TTC549 (cell line): ENCODE measurements around the gene GLDC.
"Not testable (repeated sequence)": the region's sequence is repeated elsewhere in the genome, so short reads cannot be mapped to it uniquely, and the experiment has no call there.

Experiments
- FAIRE-seq: peaks from 2 replicates; lab custom pipeline; 2012; peaks lifted over from hg19 to GRCh38; lab: Jason Lieb, UNC

The GLDC gene

DNA sequence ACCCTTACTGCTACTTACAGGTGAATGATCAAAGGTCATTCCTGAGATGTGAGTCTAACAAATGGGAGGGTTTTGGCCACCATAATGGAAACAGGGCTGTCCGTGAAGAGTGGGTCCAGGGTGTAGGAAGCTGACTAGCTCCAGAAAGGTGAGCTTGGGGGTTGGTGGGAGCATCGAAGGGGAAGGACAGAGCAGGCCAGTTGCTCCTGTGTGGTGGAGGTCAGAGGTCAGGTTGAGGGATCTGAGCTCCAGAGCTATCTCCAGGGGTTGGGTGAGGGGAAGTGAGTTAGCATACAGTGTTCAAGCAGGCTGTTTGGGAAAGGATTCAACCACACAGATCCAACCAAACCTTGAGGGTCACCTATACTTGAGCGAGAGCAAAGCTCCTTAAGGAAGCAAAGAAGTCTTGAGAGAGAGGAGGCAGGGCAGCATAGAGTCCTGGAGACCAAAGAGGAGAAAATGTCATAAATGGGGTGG lies 18.7 kb upstream of the GLDC start:
- no peak for FAIRE-seq

DNA sequence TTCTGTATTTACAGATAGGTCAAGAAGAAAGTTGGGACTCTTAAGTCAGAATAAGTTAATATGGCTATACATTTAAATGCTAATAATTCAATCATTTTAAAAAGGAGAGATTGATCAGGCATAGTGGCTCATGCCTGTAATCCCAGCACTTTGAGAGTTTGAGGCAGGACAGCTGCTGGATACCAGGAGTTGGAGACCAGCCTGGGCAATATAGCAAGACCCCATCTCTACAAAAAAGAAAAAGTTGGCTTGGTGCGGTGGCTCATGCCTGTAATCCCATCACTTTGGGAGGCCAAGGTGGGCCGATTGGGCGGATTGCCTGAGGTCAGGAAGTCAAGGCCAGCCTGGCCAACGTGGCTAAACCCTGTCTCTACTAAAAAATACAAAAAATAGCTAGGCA lies 15.0 kb upstream of the GLDC start:
- no peak for FAIRE-seq

DNA sequence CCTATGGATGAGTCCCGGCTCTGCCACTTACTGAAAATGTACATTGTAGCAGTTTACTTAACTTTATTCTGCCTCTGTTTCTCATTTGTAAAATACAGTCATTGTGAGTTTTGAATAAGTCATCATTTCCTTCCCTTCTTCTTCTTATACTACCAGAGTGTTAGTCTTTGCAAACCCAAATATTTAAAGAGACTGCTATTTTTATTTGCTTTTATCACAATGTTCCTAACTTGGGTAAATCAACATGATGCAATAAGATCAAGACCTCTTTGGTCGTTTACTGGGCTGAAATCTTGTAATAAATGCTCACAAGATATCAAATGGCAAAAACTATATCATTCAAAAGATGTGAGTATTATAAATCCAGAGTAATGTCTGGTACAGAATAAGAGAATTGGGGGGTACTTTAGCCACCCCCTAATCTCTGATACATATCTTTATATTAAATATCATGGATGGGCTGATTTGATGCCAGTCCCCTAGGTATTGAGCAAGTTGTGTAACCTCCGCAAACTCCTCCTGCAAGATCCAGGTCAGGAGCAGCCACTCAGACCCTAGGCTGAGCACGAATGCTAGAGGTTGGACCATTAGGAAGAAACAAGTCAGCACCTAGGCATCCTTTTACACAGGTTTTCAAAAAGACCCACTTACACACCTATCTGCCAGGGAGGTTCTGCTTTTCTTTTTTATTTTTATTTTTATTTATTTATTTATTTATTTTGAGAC lies 13.3 kb upstream of the GLDC start:
- no peak for FAIRE-seq

DNA sequence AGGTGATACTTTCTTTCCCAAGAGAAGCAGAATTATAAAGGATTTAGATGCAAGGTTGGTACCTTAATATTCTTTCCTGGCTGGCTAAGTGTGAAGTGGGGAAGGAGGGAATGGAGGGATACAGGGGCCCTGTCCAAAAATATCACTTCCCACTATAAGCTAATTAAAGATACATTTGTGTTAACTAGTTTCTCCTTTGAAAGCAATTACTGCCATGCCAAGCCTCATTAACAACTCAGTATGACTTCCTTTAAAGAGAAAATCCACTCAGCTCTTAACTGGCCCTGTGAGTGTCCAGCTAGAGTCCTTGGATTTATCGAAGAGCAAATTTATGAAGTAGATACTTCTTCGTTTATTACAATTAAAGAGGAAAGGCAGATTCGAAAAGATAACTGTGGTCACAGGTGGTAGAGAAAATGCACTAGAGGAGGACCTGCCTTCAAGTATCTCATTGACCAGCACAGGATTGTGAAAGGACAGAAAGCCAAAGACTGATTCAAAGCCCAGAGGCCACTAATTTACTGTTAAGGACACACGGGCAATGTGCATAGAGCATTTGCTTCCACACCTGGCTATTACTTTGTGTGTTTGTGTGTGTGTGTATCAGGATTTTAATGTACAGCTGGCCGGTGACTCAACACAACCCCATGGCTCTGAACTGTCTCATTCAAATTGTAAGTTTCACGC lies 11.2 kb upstream of the GLDC start:
- no peak for FAIRE-seq

DNA sequence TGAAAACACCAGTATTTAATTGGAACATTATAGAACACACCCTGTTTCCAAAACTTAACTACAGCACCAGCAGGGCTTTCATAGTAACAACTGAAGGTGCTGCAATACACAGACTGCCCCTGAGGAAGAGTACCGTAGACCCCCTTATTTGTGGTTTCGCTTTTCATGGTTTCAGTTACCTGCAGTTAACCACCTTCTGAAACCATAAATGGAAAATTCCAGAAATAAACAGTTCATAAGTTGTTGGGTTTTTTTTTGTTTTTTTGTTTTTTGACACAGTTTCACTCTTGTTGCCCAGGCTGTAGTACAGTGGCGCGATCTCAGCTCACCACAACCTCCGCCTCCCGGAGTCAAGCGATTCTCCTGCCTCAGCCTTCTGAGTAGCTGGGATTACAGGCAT lies 9.5 kb upstream of the GLDC start:
- FAIRE-seq, result no peak

DNA sequence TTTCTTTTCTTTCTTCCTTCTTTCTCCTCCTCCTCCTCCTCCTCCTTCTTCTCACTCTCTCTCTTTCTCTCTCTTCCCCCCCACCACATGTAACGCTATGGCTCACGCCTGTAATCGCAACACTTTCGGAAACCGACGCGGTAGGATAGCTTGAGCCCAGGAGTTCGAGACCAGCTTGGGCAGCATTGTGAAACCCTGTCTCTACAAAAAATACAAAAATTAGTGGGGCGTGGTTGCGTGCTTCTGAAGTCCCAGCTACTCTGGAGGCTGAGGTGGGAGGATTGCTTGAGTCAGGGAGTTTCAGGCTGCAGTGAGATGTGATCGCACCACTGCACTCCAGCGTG lies 736 bp upstream of the GLDC start:
- no peak for FAIRE-seq

DNA sequence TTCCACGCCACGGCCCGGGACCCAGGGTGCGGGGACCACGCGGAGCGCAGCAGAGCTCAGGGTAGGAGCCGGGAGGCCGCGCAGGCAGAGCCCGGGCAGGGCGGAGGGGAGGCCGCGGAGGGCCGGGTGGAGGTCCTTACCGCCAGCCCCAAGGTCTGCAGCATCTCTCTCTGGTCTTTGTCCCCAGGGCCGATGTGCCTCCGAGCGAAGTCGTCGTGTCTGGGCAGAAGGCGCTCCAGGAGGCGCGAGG lies 499 bp downstream of the GLDC start:
- not testable (repeated sequence) for FAIRE-seq

DNA sequence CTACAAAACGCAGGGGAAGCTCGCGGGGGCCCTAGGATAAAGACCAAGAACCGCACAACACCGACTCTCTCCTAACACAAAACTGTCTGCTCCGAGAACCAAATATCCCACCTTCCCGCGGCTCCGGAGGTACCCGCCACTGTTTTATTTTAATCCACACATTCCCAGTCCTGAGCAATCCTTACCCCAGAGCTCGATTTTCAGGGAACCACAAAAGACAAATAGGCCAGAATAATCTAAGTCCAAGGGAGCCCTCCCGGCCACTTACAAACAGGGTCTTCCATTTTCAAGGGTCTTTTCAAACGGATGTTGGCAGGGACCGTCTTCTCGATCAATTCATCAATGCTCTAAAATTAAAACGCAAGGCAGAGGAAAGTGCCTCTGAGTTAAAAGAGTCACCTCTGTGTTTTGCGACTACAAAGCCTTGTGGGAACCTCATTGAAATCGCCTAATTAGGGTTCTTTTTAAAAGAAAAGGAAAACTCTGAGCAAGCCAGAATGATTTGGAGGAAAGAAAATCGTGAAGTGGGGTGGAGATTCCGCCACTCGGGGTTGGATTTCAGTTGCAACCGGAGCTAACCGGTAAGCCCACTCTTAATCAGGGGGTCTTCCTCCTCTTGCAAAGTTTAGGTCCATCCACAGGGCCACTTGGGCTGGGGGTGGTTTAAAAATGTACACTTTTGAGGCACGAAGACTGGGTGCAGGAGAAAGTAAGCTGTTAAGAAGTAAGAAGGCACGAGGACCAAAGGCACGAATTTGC lies 1.0 kb downstream of the GLDC start:
- no peak for FAIRE-seq

DNA sequence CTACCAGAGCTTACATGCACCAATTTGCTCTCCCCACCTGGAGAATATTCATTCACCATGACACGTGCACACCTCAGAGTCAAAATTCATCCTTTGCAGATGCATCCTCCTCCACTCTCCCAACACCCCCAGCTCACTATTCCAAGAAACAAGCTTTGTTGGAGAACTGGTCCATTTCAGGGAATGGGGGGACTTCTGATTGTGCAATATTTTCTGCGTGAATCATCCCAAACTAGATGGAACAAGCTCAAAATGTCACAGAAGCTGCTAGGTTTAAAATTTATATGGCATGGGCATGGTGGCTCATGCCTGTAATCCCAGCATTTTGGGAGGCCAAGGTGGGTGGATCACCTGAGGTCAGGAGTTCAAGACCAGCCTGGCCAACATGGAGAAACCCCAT lies 3.6 kb downstream of the GLDC start:
- FAIRE-seq, result no peak

DNA sequence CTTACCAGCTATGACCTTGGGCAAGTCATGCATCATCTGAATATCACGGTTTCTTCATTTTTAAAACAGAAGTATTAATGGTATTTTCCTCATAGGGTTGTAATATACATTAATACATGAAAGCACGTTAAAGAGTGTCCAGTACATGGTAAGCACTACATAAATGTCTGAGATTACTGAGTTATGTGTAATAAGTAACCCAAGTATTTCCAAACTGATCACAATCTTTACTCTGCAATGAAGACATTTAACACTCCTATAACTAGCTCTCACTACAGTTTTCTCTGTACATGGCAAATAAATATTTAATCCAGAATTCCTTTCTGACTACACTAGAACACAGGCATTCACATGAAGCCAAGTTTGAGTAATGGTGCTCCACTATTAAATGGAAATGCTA lies 4.0 kb downstream of the GLDC start:
- no peak for FAIRE-seq

DNA sequence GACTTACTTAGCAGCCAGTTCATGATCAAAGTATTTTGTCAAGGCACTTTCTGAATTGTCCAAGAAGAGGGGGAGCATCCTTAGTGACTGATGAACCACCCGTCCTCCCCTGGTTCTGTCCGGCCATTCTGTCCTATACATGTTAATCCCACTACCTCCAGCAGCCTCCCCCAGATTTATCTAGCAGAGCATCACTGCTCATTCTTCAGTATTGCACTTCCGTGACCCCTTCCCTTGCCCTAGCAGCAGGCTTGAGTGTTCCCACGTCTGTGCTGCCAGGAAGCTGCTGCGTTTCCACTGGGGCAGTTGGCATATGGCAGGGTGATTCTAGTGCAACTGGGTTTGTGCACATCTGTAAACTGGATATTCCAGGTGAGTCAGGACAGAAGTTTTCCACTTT lies 4.5 kb downstream of the GLDC start:
- FAIRE-seq, result no peak

DNA sequence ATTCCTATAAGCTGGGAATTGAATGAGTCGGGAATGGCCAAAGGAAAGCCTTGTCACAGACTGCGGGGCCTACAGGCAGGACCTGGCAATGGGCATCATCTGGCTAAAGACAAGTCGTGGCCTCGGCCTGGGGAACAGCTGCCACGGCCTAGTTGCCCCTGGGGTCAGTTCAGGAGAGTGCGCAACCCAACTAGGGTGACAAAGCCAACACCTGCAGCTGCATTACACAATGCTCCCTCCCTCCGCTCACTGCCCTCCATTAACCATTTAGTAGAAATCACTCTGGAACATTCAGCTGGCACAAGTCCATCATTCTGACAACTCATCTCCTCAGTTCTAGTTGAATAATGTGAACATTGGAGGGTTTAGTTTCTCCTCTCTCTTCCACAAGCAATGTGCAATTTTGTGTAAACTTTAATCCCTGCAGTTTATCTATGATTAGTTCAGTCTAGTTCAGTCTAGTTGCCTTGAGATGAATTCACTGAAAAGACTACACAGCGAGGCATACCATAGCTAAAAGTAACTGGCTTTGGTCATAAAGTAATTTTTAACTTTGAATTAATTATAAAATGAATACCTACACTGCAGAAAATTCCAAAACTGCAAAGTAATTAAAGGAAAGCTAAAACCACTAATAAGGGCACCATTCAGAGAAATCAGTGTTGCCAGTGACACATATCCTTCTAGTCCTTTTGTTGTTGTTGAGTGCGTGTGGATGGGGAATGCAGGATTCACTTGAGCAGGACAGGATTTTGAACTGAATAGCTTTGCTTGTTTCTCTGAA lies 5.1 kb downstream of the GLDC start:
- no peak for FAIRE-seq

DNA sequence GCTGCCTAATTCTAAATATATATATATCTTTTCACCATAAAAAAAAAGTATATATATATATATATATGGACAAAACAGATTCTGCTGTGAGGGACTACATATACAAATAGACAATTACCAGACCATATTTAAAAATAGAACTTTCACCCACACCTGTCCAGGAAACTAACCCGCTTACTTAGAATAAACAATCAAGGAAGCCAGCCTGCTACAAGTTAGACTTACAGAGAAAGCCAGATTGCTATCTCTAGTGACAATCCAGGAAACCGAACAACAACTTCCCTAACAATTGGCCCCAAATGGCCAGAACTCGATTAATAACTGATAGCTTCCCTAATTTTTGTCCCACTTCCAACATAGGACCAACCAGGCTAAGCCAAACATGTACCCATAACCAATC lies 5.9 kb downstream of the GLDC start:
- FAIRE-seq, result no peak

DNA sequence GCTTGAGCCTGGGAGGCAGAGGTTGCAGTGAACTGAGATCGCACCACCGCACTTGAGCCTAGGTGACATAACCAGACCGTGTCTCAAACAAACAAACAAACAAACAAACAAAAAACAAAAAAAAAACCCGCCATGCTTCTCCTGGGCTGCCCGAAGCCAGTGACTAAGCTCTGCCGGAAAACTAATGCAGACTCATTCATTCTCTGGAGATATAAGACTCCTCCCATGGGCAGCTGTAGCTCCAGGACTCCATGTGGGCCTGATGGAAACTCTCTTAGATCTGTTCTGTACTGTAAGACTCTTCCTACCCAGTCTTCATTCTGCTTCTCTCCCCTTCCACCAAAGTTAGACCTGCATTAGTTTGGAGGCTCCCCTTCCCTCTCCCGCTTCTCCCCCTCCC lies 11.1 kb downstream of the GLDC start:
- FAIRE-seq, result no peak

DNA sequence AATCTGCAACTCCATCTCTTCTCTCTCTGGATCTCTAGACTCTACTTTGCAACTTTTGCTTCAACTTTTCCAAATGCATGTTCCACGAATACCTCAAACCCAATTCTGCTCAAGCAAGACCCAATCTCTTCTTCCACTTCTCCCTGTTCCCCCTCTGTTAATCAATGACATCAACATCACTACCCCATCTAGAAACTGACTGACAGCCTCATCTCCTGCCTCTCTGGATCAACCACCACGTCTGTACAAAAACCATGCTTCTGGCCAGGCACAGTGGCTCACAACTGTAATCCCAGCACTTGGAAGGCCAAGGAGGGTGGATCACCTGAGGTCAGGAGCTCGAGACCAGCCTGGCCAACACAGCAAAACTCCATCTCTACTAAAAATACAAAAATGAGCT lies 12.2 kb downstream of the GLDC start:
- FAIRE-seq, result no peak

DNA sequence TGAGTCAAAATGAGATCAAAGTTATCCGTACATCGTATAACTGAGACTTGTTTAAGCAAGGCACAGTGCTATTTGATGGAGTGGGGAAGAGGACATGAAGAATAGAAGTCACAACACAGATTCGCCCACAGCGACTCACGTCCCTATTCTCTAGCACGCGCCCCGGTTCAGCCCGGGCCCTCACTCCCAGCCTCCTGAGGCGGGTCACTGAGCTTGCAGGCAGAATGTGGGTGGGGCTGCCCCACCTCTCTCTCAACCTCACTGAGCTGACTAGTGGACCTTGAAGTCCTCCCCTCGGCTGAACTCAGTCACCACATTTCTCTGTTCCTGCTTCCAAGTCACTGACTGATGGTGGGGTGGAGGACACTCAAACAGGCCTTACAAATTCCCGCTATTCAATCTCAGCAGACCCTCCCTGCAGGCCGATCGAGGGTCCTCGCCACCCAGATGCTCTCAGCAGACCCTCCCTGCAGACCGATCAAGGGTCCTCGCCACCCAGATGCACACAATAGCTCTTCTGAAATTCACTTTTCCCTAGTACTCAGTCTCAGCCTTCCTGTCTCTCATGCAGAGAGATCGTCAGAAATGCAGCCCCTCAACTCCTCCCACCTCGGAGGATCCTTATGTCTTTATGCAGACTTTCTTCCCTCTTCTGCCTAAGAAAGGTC lies 12.9 kb downstream of the GLDC start:
- FAIRE-seq, result no peak

DNA sequence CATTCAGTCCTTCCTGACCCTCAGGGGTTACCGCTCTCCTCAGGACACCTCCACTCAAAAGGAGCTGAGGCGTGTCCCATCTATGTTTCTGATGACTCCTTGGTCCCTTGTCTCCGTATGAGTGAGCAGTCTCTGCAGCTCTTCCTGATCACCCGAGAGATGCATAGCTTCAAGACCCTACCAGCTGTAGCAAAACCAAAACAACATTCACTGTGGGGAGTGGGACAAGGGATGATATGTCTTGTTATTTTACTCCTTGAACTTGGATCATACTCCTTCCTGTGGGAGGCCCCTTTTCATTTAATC lies 14.4 kb downstream of the GLDC start:
- no peak for FAIRE-seq

DNA sequence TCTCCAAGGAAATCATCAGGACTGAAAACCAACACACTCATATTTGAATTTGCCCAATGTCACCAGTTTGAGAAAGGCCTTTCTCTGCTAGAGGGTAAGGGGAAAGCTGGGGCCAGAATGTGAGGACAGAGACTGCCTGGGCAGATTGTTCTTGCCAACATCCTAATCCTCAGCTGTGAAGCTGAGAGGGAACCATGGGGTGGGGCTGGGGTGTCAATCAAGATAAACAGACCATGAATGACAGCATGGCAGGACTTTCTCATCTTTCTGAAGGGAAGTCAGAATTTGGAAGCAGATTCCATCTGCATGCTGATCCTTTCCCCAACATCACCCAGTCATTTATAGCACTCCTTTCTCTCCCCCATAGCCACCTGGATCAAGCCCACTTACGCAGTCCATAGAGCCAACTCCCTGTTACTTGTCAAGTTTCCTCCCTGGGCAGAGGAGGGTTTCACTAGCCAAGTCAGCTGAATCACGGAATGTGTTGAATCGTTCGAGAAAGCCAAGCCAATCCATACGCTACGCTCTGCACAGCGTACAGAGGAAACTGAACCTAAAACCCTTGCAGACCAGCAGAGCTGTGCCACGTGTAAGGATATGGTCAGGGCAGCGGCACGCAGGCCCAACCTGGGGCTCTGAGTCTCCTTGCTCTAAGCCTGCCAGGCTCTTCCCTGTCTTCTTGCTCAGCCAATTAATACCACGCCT lies 14.9 kb downstream of the GLDC start:
- no peak for FAIRE-seq

DNA sequence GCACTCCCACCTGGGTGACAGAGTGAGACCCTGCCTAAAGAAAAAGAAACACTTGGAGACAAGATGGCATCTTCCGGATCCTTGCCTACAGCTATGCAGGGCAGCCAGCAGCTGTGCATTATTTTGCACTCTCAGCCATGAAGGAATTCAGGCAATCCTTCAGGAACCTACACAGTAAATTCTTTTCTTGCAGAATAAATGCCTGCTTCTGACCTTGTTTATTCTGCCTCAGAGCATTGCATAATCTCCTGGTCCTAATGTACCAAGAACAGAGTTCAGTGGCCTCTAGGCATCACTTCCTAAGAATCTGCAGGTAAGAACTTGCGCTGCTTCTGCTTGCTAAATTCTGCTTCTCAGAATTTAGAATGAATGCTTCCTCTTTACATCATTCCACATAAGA lies 16.8 kb downstream of the GLDC start:
- FAIRE-seq, result no peak

DNA sequence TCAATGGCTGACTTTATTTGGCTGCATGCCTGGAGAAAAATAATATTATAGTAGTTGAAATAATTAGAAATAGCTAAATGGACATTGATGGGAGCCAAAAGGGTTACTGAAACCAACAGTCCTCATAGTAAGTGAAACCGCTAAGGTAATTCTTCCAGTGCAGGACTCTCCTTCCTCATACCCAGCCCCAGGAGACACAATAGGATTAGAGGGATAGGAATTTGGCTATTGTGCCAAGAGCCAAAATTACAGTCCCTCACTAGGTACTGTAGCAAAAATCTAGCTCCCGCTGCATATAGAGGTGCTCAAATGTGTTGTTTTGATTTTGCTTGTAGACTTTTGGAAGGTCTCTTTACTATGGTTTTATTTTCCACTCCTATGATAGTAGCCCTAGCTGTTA lies 20.2 kb downstream of the GLDC start:
- no peak for FAIRE-seq

DNA sequence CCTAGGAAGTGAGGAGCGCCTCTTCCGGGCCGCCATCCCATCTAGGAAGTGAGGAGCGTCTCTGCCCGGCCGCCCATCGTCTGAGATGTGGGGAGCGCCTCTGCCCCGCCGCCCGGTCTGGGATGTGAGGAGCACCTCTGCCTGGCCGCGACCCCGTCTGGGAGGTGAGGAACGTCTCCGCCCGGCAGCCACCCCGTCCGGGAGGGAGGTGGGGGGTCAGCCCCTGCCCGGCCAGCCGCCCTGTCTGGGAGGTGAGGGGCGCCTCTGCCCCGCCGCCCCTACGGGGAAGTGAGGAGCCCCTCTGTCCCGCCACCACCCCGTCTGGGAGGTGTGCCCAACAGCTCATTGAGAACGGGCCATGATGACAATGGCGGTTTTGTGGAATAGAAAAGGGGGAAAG lies 22.7 kb downstream of the GLDC start:
- not testable (repeated sequence) for FAIRE-seq

DNA sequence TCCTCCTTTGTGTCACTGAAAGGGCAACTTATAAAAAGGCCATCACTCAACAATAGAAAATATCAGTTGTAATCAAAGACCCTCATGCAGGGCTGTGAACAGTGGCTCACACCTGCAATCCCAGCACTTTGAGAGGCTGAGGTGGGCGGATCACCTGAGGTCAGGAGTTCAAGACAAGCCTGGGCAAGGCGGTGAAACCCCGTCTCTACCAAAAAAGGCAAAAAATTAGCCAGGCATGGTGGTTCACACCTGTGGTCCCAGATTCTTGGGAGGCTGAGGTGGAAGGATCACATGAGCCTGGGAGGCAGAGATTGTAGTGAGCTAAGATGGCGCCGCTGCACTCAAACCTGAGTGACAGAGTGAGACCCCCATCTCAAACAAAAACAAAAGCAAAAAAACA lies 24.7 kb downstream of the GLDC start:
- no peak for FAIRE-seq
